A549 treated with ZK216348 at 1 μM for 4 hours (cell line): ENCODE data around the gene ZNF638. TPM values are rescaled to one million over a fixed set of nuclear protein-coding genes. Genes with fewer than 3 reads are reported as not detected.

ENCODE experiments used
- total RNA-seq: library from RNA; stranded (reverse); fragments of 200-300 nt; extraction: Qiagen RNA extraction; gene quantifications from 5 replicates; pipeline ENCODE4 v1.2.3, GENCODE V29; 2022; ENCODE audit warnings: low read depth

ZNF638 gene
- 62.6 to 80.2 TPM (median 66.9 TPM) in 5 replicates for total RNA-seq

GRCh38 chr2:71331581-71332434, at the start of gene ZNF638:
ZNF638 (plus strand) TSS chr2:71331782; CDS start chr2:71348955, 17,173 bp downstream.

GRCh38 chr2:71453404-71454220, 122.0 kb downstream of the ZNF638 start, which contains the start of gene DYSF:
DYSF (plus strand) TSS chr2:71453561.

Other genes starting within 250 kb of the ZNF638 start
- gene MCEE, start 201.6 kb upstream of the ZNF638 start, total RNA-seq: 9.7 to 13.6 TPM (median 10.0 TPM) in 5 replicates
- gene MPHOSPH10, start 201.1 kb upstream of the ZNF638 start, total RNA-seq: 33.4 to 59.3 TPM (median 36.6 TPM) in 5 replicates
- 0.16 to 0.36 TPM (median 0.34 TPM) in 5 replicates for gene PAIP2B, start 104.7 kb upstream of the ZNF638 start, total RNA-seq
- gene DYSF, start 121.8 kb downstream of the ZNF638 start, total RNA-seq: 0.61 to 0.91 TPM (median 0.75 TPM) in 5 replicates